Mucosa of rectum (tissue), 2 donors: Measurements from ENCODE around the gene SHISA5.
A peak's percentile ranks its signal among the peaks of the same experiment; 100 is the strongest.

Experiments used
- H3K27ac ChIP-seq, 2 donors: one replicate each; pipeline ENCODE4 v1.7.0; 2013; ENCODE audit warnings: inconsistent platforms in 2 of 2, low read depth in 2 of 2, low read length in 2 of 2
- H3K27me3 ChIP-seq, 2 donors: one replicate each; pipeline ENCODE4 v1.7.0; 2013; ENCODE audit warnings: low read length in 2 of 2; ENCODE audit not compliant: control insufficient read depth in 2 of 2, insufficient read depth in 2 of 2
- H3K36me3 ChIP-seq, 2 donors: one replicate each; pipeline ENCODE4 v1.7.0; 2013; ENCODE audit warnings: low read length in 2 of 2; ENCODE audit not compliant: control insufficient read depth in 2 of 2, insufficient read depth in 2 of 2
- H3K4me1 ChIP-seq, 2 donors: one replicate each; pipeline ENCODE4 v1.7.0; 2013; ENCODE audit warnings: low read length in 2 of 2, mild to moderate bottlenecking in 1 of 2; ENCODE audit not compliant: control insufficient read depth in 2 of 2, insufficient read depth in 2 of 2
- H3K4me3 ChIP-seq, 2 donors: one replicate each; pipeline ENCODE4 v1.7.0; 2013; ENCODE audit warnings: low read length in 2 of 2
- H3K9ac ChIP-seq, 2 donors: one replicate each; pipeline ENCODE4 v1.7.0; 2013; ENCODE audit warnings: low read length in 2 of 2, low read depth in 1 of 2, mild to moderate bottlenecking in 1 of 2
- H3K9me3 ChIP-seq, 2 donors: one replicate each; pipeline ENCODE4 v1.7.0; 2013; ENCODE audit warnings: low read length in 2 of 2; ENCODE audit not compliant: control insufficient read depth in 2 of 2
- donor health status: healthy.
- donor health status: Normal muscosa, but diverticular disease.

SHISA5 gene

GRCh38 chr3:48426944-48427629 lies 76.9 kb downstream of the SHISA5 start:
- H3K9ac ChIP-seq: peak overlapping the region in 1 of 2 donors; percentile 86
- H3K4me1 ChIP-seq: peaks cover 40 to 41% of the 10 kb centered on the region in 2 donors
- H3K27ac ChIP-seq: peak overlapping the region; percentile 87 to 88
- H3K27me3 ChIP-seq: no peaks in the 10 kb centered on the region
- no peaks in the 10 kb centered on the region for H3K9me3 ChIP-seq
- peak overlapping the region; percentile 70 to 71 for H3K4me3 ChIP-seq
- peaks cover 0 to 13% of the 10 kb centered on the region in 2 donors for H3K36me3 ChIP-seq

- Histone ChIP-seq H3K9me3 (no peaks in the 10 kb centered on the region), H3K4me3 (peak overlapping the region in 1 of 2 donors; percentile 26), H3K36me3 (peaks cover 3 to 16% of the 10 kb centered on the region in 2 donors), H3K27ac (peak overlapping the region; percentile 87 to 88), H3K4me1 (peaks cover 40 to 41% of the 10 kb centered on the region in 2 donors), H3K9ac (peak overlapping the region in 1 of 2 donors; percentile 28), H3K27me3 (no peaks in the 10 kb centered on the region)
Measured at GRCh38 chr3:48426401-48426909, 77.5 kb downstream of the SHISA5 start.

GRCh38 chr3:48425281-48425812 lies 78.6 kb downstream of the SHISA5 start:
- H3K9me3 ChIP-seq: no peaks in the 10 kb centered on the region
- peak overlapping the region in 1 of 2 donors; percentile 28 for H3K9ac ChIP-seq
- H3K4me1 ChIP-seq: peaks cover 31 to 35% of the 10 kb centered on the region in 2 donors
- H3K4me3 ChIP-seq: no peak overlapping the region
- peaks cover 6 to 19% of the 10 kb centered on the region in 2 donors for H3K36me3 ChIP-seq
- H3K27me3 ChIP-seq: no peaks in the 10 kb centered on the region
- H3K27ac ChIP-seq: no peak overlapping the region

- H3K9ac ChIP-seq: no peak overlapping the region
- H3K4me3 ChIP-seq: no peak overlapping the region
- H3K36me3 ChIP-seq: peaks cover 9 to 21% of the 10 kb centered on the region in 2 donors
- H3K9me3 ChIP-seq: no peaks in the 10 kb centered on the region
- no peaks in the 10 kb centered on the region for H3K27me3 ChIP-seq
- peaks cover 26 to 29% of the 10 kb centered on the region in 2 donors for H3K4me1 ChIP-seq
- H3K27ac ChIP-seq: no peak overlapping the region
Measured at GRCh38 chr3:48423883-48424695, 79.9 kb downstream of the SHISA5 start.

GRCh38 chr3:48423241-48423882 lies 80.6 kb downstream of the SHISA5 start:
- H3K4me3 ChIP-seq: no peak overlapping the region
- peaks cover 26 to 28% of the 10 kb centered on the region in 2 donors for H3K4me1 ChIP-seq

GRCh38 chr3:48422681-48423080 lies 81.3 kb downstream of the SHISA5 start:
- Histone ChIP-seq H3K9me3 (no peaks in the 10 kb centered on the region), H3K9ac (no peak overlapping the region), H3K27me3 (no peaks in the 10 kb centered on the region), H3K36me3 (peaks cover 20 to 32% of the 10 kb centered on the region in 2 donors), H3K27ac (no peak overlapping the region), H3K4me3 (no peak overlapping the region), H3K4me1 (peaks cover 20 to 22% of the 10 kb centered on the region in 2 donors)

More at GRCh38 chr3:48423241-48423882, 80.6 kb downstream of the SHISA5 start:
- no peaks in the 10 kb centered on the region for H3K27me3 ChIP-seq
- H3K36me3 ChIP-seq: peaks cover 16 to 26% of the 10 kb centered on the region in 2 donors
- H3K27ac ChIP-seq: no peak overlapping the region
- H3K9ac ChIP-seq: no peak overlapping the region
- H3K9me3 ChIP-seq: no peaks in the 10 kb centered on the region

- Histone ChIP-seq H3K4me1 (peaks cover 16 to 18% of the 10 kb centered on the region in 2 donors), H3K4me3 (no peak overlapping the region), H3K27ac (no peak overlapping the region), H3K9ac (no peak overlapping the region), H3K36me3 (peaks cover 23 to 36% of the 10 kb centered on the region in 2 donors), H3K9me3 (no peaks in the 10 kb centered on the region), H3K27me3 (no peaks in the 10 kb centered on the region)
Measured at GRCh38 chr3:48422272-48422671, 81.7 kb downstream of the SHISA5 start.

- H3K36me3 ChIP-seq: peaks cover 33 to 42% of the 10 kb centered on the region in 2 donors
- no peak overlapping the region for H3K4me3 ChIP-seq
- H3K9ac ChIP-seq: no peak overlapping the region
- H3K9me3 ChIP-seq: no peaks in the 10 kb centered on the region
- H3K27ac ChIP-seq: no peak overlapping the region
- H3K27me3 ChIP-seq: no peaks in the 10 kb centered on the region
- peaks cover 0 to 3% of the 10 kb centered on the region in 2 donors for H3K4me1 ChIP-seq
Measured at GRCh38 chr3:48420561-48420960, 83.4 kb downstream of the SHISA5 start.

GRCh38 chr3:48419597-48419996 lies 84.4 kb downstream of the SHISA5 start:
- H3K27me3 ChIP-seq: no peaks in the 10 kb centered on the region
- H3K36me3 ChIP-seq: peaks cover 40 to 51% of the 10 kb centered on the region in 2 donors
- H3K4me3 ChIP-seq: no peak overlapping the region
- no peaks in the 10 kb centered on the region for H3K4me1 ChIP-seq
- no peak overlapping the region for H3K27ac ChIP-seq
- no peak overlapping the region for H3K9ac ChIP-seq
- no peaks in the 10 kb centered on the region for H3K9me3 ChIP-seq
